Activated naive CD8-positive, alpha-beta T cell treated with anti-CD3 and anti-CD28 coated beads, Interleukin-2, amount 10 ng/mL, durations not matched to agents 7 days and 5 days (primary cell): ENCODE results near the gene SERPINE2. TPM values are rescaled to one million over a fixed set of nuclear protein-coding genes. Genes with fewer than 3 reads are reported as not detected.

Source experiments
- ATAC-seq: fragments of 150-1000 bp; cut with Tn5 transposase; one replicate; pipeline ENCODE4 v1.10.0; 2021; ENCODE audit warnings: low read depth, moderate library complexity
- POLR2A ChIA-PET: fragments of 350-600 bp; sonication (Branson Sonifier 250); formaldehyde crosslinking; loops from one replicate; lab custom pipeline; 2021; ENCODE audit warnings: antibody characterized with exemption; lab: Charles Lee
- DNase-seq: peaks from one replicate; pipeline ENCODE4 v3.0.0; 2021
- H3K27ac Mint-ChIP-seq: one replicate; pipeline ENCODE4 v1.8.0; 2022; ENCODE audit warnings: mild to moderate bottlenecking, mixed read lengths
- H3K27me3 Mint-ChIP-seq: one replicate; pipeline ENCODE4 v1.8.0; 2022; ENCODE audit warnings: mild to moderate bottlenecking, moderate library complexity, mixed read lengths
- H3K36me3 Mint-ChIP-seq: one replicate; pipeline ENCODE4 v1.8.0; 2021; ENCODE audit warnings: mild to moderate bottlenecking, mixed read lengths
- H3K4me1 Mint-ChIP-seq: one replicate; pipeline ENCODE4 v1.8.0; 2021; ENCODE audit warnings: mixed read lengths
- H3K4me3 Mint-ChIP-seq: one replicate; pipeline ENCODE4 v1.8.0; 2022; ENCODE audit warnings: mild to moderate bottlenecking, moderate library complexity, mixed read lengths
- H3K9me3 Mint-ChIP-seq: one replicate; pipeline ENCODE4 v1.8.0; 2021; ENCODE audit warnings: mixed read lengths
- total RNA-seq, 2 experiments: library from RNA; stranded (reverse); gene quantifications; one replicate each; pipeline ENCODE4 v1.2.3, GENCODE V29; 2021

SERPINE2 gene
- total RNA-seq, 2 experiments from 2014 or later = 22.2 to 22.3 TPM

DNA sequence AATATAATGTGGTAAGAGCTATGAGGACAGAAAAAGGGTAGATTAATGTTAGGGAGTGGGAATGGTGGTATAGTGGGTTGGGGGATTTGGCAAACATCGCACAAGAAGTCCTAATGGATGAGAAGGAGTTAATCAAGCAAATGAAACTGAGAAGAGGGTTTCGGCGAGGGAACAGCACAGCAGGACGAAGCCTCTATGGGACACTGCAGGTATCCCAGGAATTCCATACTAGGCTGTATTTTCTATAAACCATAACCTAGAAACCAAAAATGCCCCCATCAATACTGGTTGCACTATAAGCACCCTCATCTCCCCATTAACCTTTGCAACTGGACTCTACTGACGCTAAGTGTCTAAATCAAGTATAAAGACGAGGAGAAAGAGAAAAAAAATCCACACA is 104.2 kb downstream of the SERPINE2 start:
- DNase-seq (no peak), ATAC-seq (no peak)
- Mint-ChIP-seq H3K4me1 (peaks cover 55% of the 10 kb centered on the region), H3K9me3 (no peaks in the 10 kb centered on the region), H3K27me3 (no peaks in the 10 kb centered on the region), H3K36me3 (peaks cover 20% of the 10 kb centered on the region), H3K4me3 (no peak overlapping the region), H3K27ac (no peak overlapping the region)
- POLR2A ChIA-PET = no interaction called here

- no peak for DNase-seq
- Mint-ChIP-seq H3K27me3 (no peaks in the 10 kb centered on the region), H3K27ac (peak overlapping the region; percentile 4), H3K4me1 (peaks cover 55% of the 10 kb centered on the region), H3K9me3 (no peaks in the 10 kb centered on the region), H3K36me3 (peaks cover 12% of the 10 kb centered on the region), H3K4me3 (no peak overlapping the region)
- POLR2A ChIA-PET = interaction anchor here (0.6 kb wide), 1 partner anchor 9 kb away, joined by 3 read pairs; no protein-coding TSS in a partner anchor
- ATAC-seq = no peak
Measured at GRCh38 chr2:223932816-223933800, 106.0 kb downstream of the SERPINE2 start.

DNA sequence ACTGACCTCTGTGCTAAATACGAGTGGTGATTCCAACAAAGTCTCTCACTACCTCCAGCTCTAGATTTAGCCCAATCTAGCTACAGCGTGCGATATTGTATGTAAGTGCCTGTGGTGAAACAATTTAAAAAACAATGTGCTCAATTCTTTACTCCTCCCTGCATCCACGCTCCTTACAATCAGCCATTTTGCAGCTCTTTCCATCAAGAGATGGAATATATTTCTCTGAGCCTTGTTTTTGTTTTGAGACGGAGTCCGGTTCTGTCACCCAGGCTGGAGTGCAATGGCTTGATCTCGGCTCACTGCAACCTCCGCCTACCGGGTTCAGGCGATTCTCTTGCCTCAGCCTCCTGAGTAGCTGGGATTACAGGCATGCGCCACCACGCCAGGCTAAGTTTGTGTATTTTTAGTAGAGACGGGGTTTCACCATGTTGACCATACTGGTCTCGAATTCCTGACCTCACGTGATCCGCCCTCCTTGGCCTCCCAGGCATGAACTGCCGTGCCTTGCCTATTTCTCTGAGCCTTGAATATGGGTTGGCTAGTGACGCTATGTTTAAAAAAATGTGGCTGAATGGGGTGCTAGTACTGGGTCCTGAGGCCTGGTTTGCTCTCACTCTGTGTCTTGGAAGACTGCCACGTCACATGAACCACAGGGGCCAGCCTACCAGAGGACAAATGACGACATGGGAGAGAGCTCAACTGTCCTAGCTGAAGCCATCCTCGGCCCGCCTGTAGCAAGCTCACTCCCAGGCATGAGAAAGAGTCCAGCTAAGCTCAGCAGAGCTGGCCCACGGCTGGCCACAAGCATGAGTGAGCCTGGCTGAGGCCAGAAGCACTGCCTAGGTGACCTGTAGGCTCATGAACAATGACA is 108.7 kb downstream of the SERPINE2 start:
- Mint-ChIP-seq H3K36me3 (peaks cover 25% of the 10 kb centered on the region), H3K27me3 (no peaks in the 10 kb centered on the region), H3K27ac (peak overlapping the region; percentile 69), H3K4me1 (peaks cover 41% of the 10 kb centered on the region), H3K4me3 (peak overlapping the region; percentile 68), H3K9me3 (peaks cover 4% of the 10 kb centered on the region)
- POLR2A ChIA-PET = interaction anchor here (0.7 to 1.4 kb wide), 3 partner anchors 15 to 20 kb away, joined by 3 to 5 read pairs (median 4); partner anchors contain the start of gene WDFY1
- peak; percentile 23 for ATAC-seq
- DNase-seq = no peak

- peak overlapping the region; percentile 68 for H3K4me3 Mint-ChIP-seq
- POLR2A ChIA-PET = interaction anchor here (0.6 to 1.4 kb wide), 3 partner anchors 16 to 31 kb away, joined by 3 to 5 read pairs (median 4); partner anchors contain the start of gene WDFY1
- peaks cover 37% of the 10 kb centered on the region for H3K4me1 Mint-ChIP-seq
- H3K9me3 Mint-ChIP-seq = peaks cover 4% of the 10 kb centered on the region
- peak overlapping the region; percentile 69 for H3K27ac Mint-ChIP-seq
- peaks cover 25% of the 10 kb centered on the region for H3K36me3 Mint-ChIP-seq
- DNase-seq (no peak), ATAC-seq (peak; percentile 88)
- H3K27me3 Mint-ChIP-seq = no peaks in the 10 kb centered on the region
Measured at GRCh38 chr2:223929571-223930102, 109.4 kb downstream of the SERPINE2 start.

- POLR2A ChIA-PET = no interaction called here
- peaks cover 33% of the 10 kb centered on the region for H3K4me1 Mint-ChIP-seq
Measured at GRCh38 chr2:223928113-223929006, 110.7 kb downstream of the SERPINE2 start.

GRCh38 chr2:223925106-223925505 is 114.0 kb downstream of the SERPINE2 start:
- Mint-ChIP-seq H3K4me1 (peaks cover 27% of the 10 kb centered on the region), H3K4me3 (no peak overlapping the region), H3K36me3 (peaks cover 30% of the 10 kb centered on the region), H3K27ac (no peak overlapping the region), H3K27me3 (no peaks in the 10 kb centered on the region), H3K9me3 (peaks cover 4% of the 10 kb centered on the region)
- ATAC-seq (no peak), DNase-seq (no peak)
- POLR2A ChIA-PET = no interaction called here

More at GRCh38 chr2:223928113-223929006, 110.7 kb downstream of the SERPINE2 start:
- Mint-ChIP-seq H3K9me3 (peaks cover 4% of the 10 kb centered on the region), H3K27ac (no peak overlapping the region), H3K36me3 (peaks cover 25% of the 10 kb centered on the region), H3K27me3 (no peaks in the 10 kb centered on the region), H3K4me3 (peak overlapping the region; percentile 26)
- DNase-seq = no peak
- no peak for ATAC-seq

Other genes starting within 250 kb of the SERPINE2 start
- gene AP1S3, start 201.7 kb downstream of the SERPINE2 start, total RNA-seq = 1 to 10 TPM; 5.8 to 6.3 TPM
- 10 to 100 TPM; 58.8 to 59.1 TPM for gene WDFY1, start 94.0 kb downstream of the SERPINE2 start, total RNA-seq
- 10 to 100 TPM; 28.3 to 29.0 TPM for gene MRPL44, start 81.8 kb downstream of the SERPINE2 start, total RNA-seq